ENCODE data around the gene CFAP97D2. TPM values are rescaled to one million over a fixed set of nuclear protein-coding genes. Genes with fewer than 3 reads are reported as not detected.
"Not testable (repeated sequence)": the region's sequence is repeated elsewhere in the genome, so short reads cannot be mapped to it uniquely, and the experiment has no call there.

The CFAP97D2 gene
- polyA plus RNA-seq, 6 donors from 2014 or later = not detected

- Mint-ChIP-seq H3K4me1 (peaks cover 22 to 43% (median 38%) of the 10 kb centered on the region in 3 donors), H3K4me3 (peak overlapping the region; percentile 10 to 87 (median 68)), H3K27me3 (no peaks in the 10 kb centered on the region), H3K36me3 (no peaks in the 10 kb centered on the region), H3K9me3 (no peaks in the 10 kb centered on the region), H3K27ac (peak overlapping the region; percentile 88 to 98 (median 96))
- DNase-seq = no peak
- peak; percentile 10 to 11 for ATAC-seq (ENCODE audit: low read depth in 2 of 2)
These were observed 31.1 kb upstream of the CFAP97D2 start for GRCh38 chr13:114147803-114148520.

GRCh38 chr13:114148521-114148855 is 30.6 kb upstream of the CFAP97D2 start:
- Mint-ChIP-seq H3K4me1 (peaks cover 25 to 47% (median 40%) of the 10 kb centered on the region in 3 donors), H3K4me3 (peak overlapping the region; percentile 12 to 87 (median 67)), H3K36me3 (peaks cover 0 to 4% of the 10 kb centered on the region in 2 donors), H3K27me3 (peaks cover 0 to 4% (median 4%) of the 10 kb centered on the region in 3 donors), H3K9me3 (peaks cover 0 to 2% (median 0%) of the 10 kb centered on the region in 7 donors), H3K27ac (peak overlapping the region; percentile 88 to 98 (median 96))
- DNase-seq (peak; percentile 78), ATAC-seq (ENCODE audit: low read depth in 2 of 2) (peak; percentile 71 to 79)

- not testable (repeated sequence) for DNase-seq; H3K36me3 Mint-ChIP-seq; H3K27me3 Mint-ChIP-seq; ATAC-seq (ENCODE audit: low read depth in 2 of 2); H3K9me3 Mint-ChIP-seq
- Mint-ChIP-seq H3K4me3 (peak overlapping the region; percentile 12 to 87 (median 67)), H3K27ac (peak overlapping the region; percentile 88 to 98 (median 96)), H3K4me1 (peaks cover 29 to 51% (median 44%) of the 10 kb centered on the region in 3 donors)
These were observed 30.2 kb upstream of the CFAP97D2 start for GRCh38 chr13:114148886-114149285.

- H3K9me3 Mint-ChIP-seq = peaks cover 0 to 6% (median 0%) of the 10 kb centered on the region in 7 donors
- no peak for ATAC-seq (ENCODE audit: low read depth in 2 of 2)
- peak overlapping the region in 1 of 8 donors; percentile 85 for H3K4me3 Mint-ChIP-seq
- H3K27me3 Mint-ChIP-seq = peaks cover 0 to 16% (median 10%) of the 10 kb centered on the region in 3 donors
- peaks cover 0 to 9% of the 10 kb centered on the region in 2 donors for H3K36me3 Mint-ChIP-seq
- peak overlapping the region in 5 of 6 donors; percentile 54 to 98 (median 94) for H3K27ac Mint-ChIP-seq
- DNase-seq = no peak
- H3K4me1 Mint-ChIP-seq = peaks cover 36 to 54% (median 47%) of the 10 kb centered on the region in 3 donors
These were observed 29.0 kb upstream of the CFAP97D2 start for GRCh38 chr13:114149774-114150740.

- Mint-ChIP-seq H3K36me3 (peaks cover 0 to 9% of the 10 kb centered on the region in 2 donors), H3K9me3 (peaks cover 0 to 6% (median 0%) of the 10 kb centered on the region in 7 donors), H3K4me1 (peaks cover 36 to 44% (median 39%) of the 10 kb centered on the region in 3 donors), H3K27me3 (peaks cover 0 to 16% (median 10%) of the 10 kb centered on the region in 3 donors), H3K27ac (peak overlapping the region in 4 of 6 donors; percentile 9 to 88 (median 30)), H3K4me3 (peak overlapping the region in 1 of 8 donors; percentile 76)
- ATAC-seq (ENCODE audit: low read depth in 2 of 2) (no peak), DNase-seq (no peak)
These were observed 28.0 kb upstream of the CFAP97D2 start for GRCh38 chr13:114151031-114151430.

GRCh38 chr13:114151565-114152284 is 27.3 kb upstream of the CFAP97D2 start:
- DNase-seq (no peak), ATAC-seq (ENCODE audit: low read depth in 2 of 2) (no peak)
- Mint-ChIP-seq H3K9me3 (peaks cover 0 to 6% (median 0%) of the 10 kb centered on the region in 7 donors), H3K27me3 (peaks cover 0 to 16% (median 10%) of the 10 kb centered on the region in 3 donors), H3K36me3 (peaks cover 0 to 9% of the 10 kb centered on the region in 2 donors), H3K27ac (peak overlapping the region in 3 of 6 donors; percentile 36 to 84 (median 60)), H3K4me1 (peaks cover 39 to 43% (median 41%) of the 10 kb centered on the region in 3 donors), H3K4me3 (no peak overlapping the region)

- H3K27ac Mint-ChIP-seq = no peak overlapping the region
- DNase-seq = no peak
- H3K9me3 Mint-ChIP-seq = peaks cover 0 to 6% (median 0%) of the 10 kb centered on the region in 7 donors
- H3K36me3 Mint-ChIP-seq = peaks cover 0 to 9% of the 10 kb centered on the region in 2 donors
- peaks cover 38 to 46% (median 43%) of the 10 kb centered on the region in 3 donors for H3K4me1 Mint-ChIP-seq
- H3K27me3 Mint-ChIP-seq = peaks cover 0 to 16% (median 10%) of the 10 kb centered on the region in 3 donors
- no peak for ATAC-seq (ENCODE audit: low read depth in 2 of 2)
- H3K4me3 Mint-ChIP-seq = no peak overlapping the region
These were observed 26.8 kb upstream of the CFAP97D2 start for GRCh38 chr13:114152285-114152645.

GRCh38 chr13:114152831-114153371 is 26.2 kb upstream of the CFAP97D2 start:
- H3K27me3 Mint-ChIP-seq = peaks cover 0 to 16% (median 10%) of the 10 kb centered on the region in 3 donors
- DNase-seq (no peak), ATAC-seq (ENCODE audit: low read depth in 2 of 2) (no peak)
- peaks cover 0 to 9% of the 10 kb centered on the region in 2 donors for H3K36me3 Mint-ChIP-seq
- peaks cover 36 to 48% (median 44%) of the 10 kb centered on the region in 3 donors for H3K4me1 Mint-ChIP-seq
- peaks cover 0 to 6% (median 0%) of the 10 kb centered on the region in 7 donors for H3K9me3 Mint-ChIP-seq
- H3K27ac Mint-ChIP-seq = no peak overlapping the region
- no peak overlapping the region for H3K4me3 Mint-ChIP-seq

GRCh38 chr13:114153485-114154080 is 25.5 kb upstream of the CFAP97D2 start:
- Mint-ChIP-seq H3K27ac (peak overlapping the region in 3 of 6 donors; percentile 83 to 93 (median 93)), H3K4me3 (peak overlapping the region in 4 of 8 donors; percentile 44 to 73 (median 64)), H3K36me3 (peaks cover 0 to 9% of the 10 kb centered on the region in 2 donors), H3K27me3 (peaks cover 0 to 16% (median 10%) of the 10 kb centered on the region in 3 donors), H3K4me1 (peaks cover 33 to 47% (median 43%) of the 10 kb centered on the region in 3 donors), H3K9me3 (peaks cover 0 to 6% (median 0%) of the 10 kb centered on the region in 7 donors)
- ATAC-seq (ENCODE audit: low read depth in 2 of 2) (no peak), DNase-seq (no peak)

- peak; percentile 56 to 77 for ATAC-seq (ENCODE audit: low read depth in 2 of 2)
- H3K4me1 Mint-ChIP-seq = peaks cover 30 to 44% (median 42%) of the 10 kb centered on the region in 3 donors
- H3K36me3 Mint-ChIP-seq = peaks cover 0 to 9% of the 10 kb centered on the region in 2 donors
- peaks cover 0 to 6% (median 0%) of the 10 kb centered on the region in 7 donors for H3K9me3 Mint-ChIP-seq
- peak overlapping the region in 5 of 6 donors; percentile 2 to 94 (median 83) for H3K27ac Mint-ChIP-seq
- peak overlapping the region in 6 of 8 donors; percentile 22 to 74 (median 64) for H3K4me3 Mint-ChIP-seq
- H3K27me3 Mint-ChIP-seq = peaks cover 0 to 16% (median 10%) of the 10 kb centered on the region in 3 donors
- DNase-seq = no peak
These were observed 24.6 kb upstream of the CFAP97D2 start for GRCh38 chr13:114154476-114154875.

GRCh38 chr13:114155320-114155719 is 23.7 kb upstream of the CFAP97D2 start:
- no peak overlapping the region for H3K4me3 Mint-ChIP-seq
- peaks cover 0 to 16% (median 10%) of the 10 kb centered on the region in 3 donors for H3K27me3 Mint-ChIP-seq
- no peak for DNase-seq
- peaks cover 0 to 6% (median 0%) of the 10 kb centered on the region in 7 donors for H3K9me3 Mint-ChIP-seq
- H3K27ac Mint-ChIP-seq = no peak overlapping the region
- H3K36me3 Mint-ChIP-seq = peaks cover 0 to 9% of the 10 kb centered on the region in 2 donors
- H3K4me1 Mint-ChIP-seq = peaks cover 31 to 51% (median 44%) of the 10 kb centered on the region in 3 donors
- no peak for ATAC-seq (ENCODE audit: low read depth in 2 of 2)

All from naive B cell (primary cell).